Heart right ventricle (tissue), 16 donors: ENCODE results near the gene OXGR1. TPM values are rescaled to one million over a fixed set of nuclear protein-coding genes. Genes with fewer than 3 reads are reported as not detected.
A peak's percentile ranks its signal among the peaks of the same experiment; 100 is the strongest.

Source experiments
- ATAC-seq, 8 donors: fragments of 200-7000 bp; cut with Tn5 transposase; one replicate each; pipeline ENCODE4 v1.9.1; 2020; ENCODE audit warnings: mild to moderate bottlenecking in 8 of 8, moderate library complexity in 8 of 8, moderate number of reproducible peaks in 1 of 8
- DNase-seq, 2 donors: peaks; one replicate each; pipeline ENCODE4 v3.0.0-alpha.2; 2020
- H3K27ac ChIP-seq, 10 donors: fragments of 200-600 bp; sonication (generic) in 2 of 10; one replicate each; pipeline versions ENCODE4 v1.5.0 to v1.8.0; 2020 to 2022; ENCODE audit warnings: mild to moderate bottlenecking in 3 of 10
- H3K27me3 ChIP-seq, 7 donors: fragments of 200-600 bp; one replicate each; pipeline ENCODE4 v1.8.0; 2021 to 2022; ENCODE audit warnings: mild to moderate bottlenecking in 2 of 7
- H3K36me3 ChIP-seq, 9 donors: fragments of 200-600 bp; sonication (generic) in 1 of 9; one replicate each; pipeline versions ENCODE4 v1.5.0 to v1.8.0; 2020 to 2022; ENCODE audit warnings: mild to moderate bottlenecking in 2 of 9
- H3K4me1 ChIP-seq, 9 donors: fragments of 200-600 bp; sonication (generic) in 1 of 9; one replicate each; pipeline versions ENCODE4 v1.5.0 to v1.8.0; 2020 to 2022; ENCODE audit warnings: mild to moderate bottlenecking in 4 of 9
- H3K4me3 ChIP-seq, 10 donors: fragments of 200-600 bp; sonication (generic) in 2 of 10; one replicate each; pipeline versions ENCODE4 v1.5.0 to v1.8.0; 2020 to 2022; ENCODE audit warnings: mild to moderate bottlenecking in 7 of 10, moderate library complexity in 2 of 10
- H3K9me3 ChIP-seq, 11 donors: fragments of 200-600 bp in 10 of 11; sonication (generic) in 2 of 11; one replicate each; pipeline versions ENCODE4 v1.5.0 to v1.8.0; 2013 to 2022; ENCODE audit warnings: mild to moderate bottlenecking in 2 of 11, control low read depth in 1 of 11, moderate library complexity in 1 of 11
- CTCF ChIP-seq, 9 donors: fragments of 200-600 bp; sonication (generic) in 2 of 9; IDR thresholded peaks; one replicate each; pipeline versions ENCODE4 v1.5.0 to v1.8.0; 2021 to 2022; ENCODE audit warnings: antibody characterized with exemption in 9 of 9, mild to moderate bottlenecking in 5 of 9, moderate library complexity in 1 of 9
- WGBS, 2 donors: extraction: QIAGEN DNeasy Blood & Tissue Kit; methylation state at CpG; one replicate each; pipeline ENCODE4 v1.1.7; 2013; ENCODE audit warnings: inconsistent platforms in 1 of 2; 5-methylcytosine and 5-hydroxymethylcytosine counted together
- intact Hi-C, 10 donors: fragments of 100-400 bp; cut with DNase I; formaldehyde crosslinking; loops; one replicate each; pipeline versions ENCODE4 v1.11.1 to v1.14.2; 2022
- polyA plus RNA-seq, 2 donors: library from polyadenylated mRNA; stranded (reverse); fragments of 200-250 nt; gene quantifications; one replicate each; pipeline ENCODE4 v1.2.3, GENCODE V29; 2013
- total RNA-seq, 10 donors: library from RNA; stranded (reverse); fragmentation: NEBNext Ultra II Directional in 3 of 10; extraction: Animal tissue kit (Norgen Biotek cat#: 25700) in 3 of 10; gene quantifications; one replicate each; pipeline versions ENCODE4 v1.2.1 to v1.2.4, GENCODE V29; 2021 to 2023
- donor health status: Arrhythmogenic right ventricular cardiomyopathy.
- donor health status: ischemic (EF 13 %, LVEDD 7.1; RV severe dilation, severe dysfunction).
- donor health status: healthy with polysubstance abuse.
- donor health status: DM: no; HTN: yes; CAD: no.
- donor health status: DM: no; HTN: no; CAD: no.
- donor health status: ischemic (EF 25% LVEDD 6.9; RV normal size, moderate dysfunction).
- donor health status: ischemic (EF 25% LVEDD 5.7; RV mildly dilated, moderate dysfunction).
- donor health status: healthy.
- donor health status: DM: yes; HTN: yes; CAD: no.
- donor health status: Ischemic cardiomyopathy.
- donor health status: ischemic (EF 35%, LVEDD 5.7; RV mildly dilated, moderate dysfunction).
- donor health status: nonischemic (EF 11% LVEDD 7.7; RV severe dilation, severe dysfunction).
- donor health status: DM: yes; HTN: yes; CAD: no.
- donor health status: PGD.
- donor health status: ischemic (EF 29% LVEDD 5.4; RV normal size, mild dysfunction).
- donor health status: nonischemic (EF 23%, LVEDD 6.1; RV moderate dilation, normal function).

Gene OXGR1
- total and polyA plus RNA-seq, 12 donors = 0.06 to 0.28 (median 0.21) TPM; not detected in 7

- Histone ChIP-seq H3K36me3 (no peaks in the 10 kb centered on the region), H3K27ac (no peak overlapping the region), H3K4me1 (peaks cover 0 to 6% (median 0%) of the 10 kb centered on the region in 9 donors), H3K9me3 (no peaks in the 10 kb centered on the region), H3K27me3 (peaks cover 0 to 46% (median 0%) of the 10 kb centered on the region in 7 donors), H3K4me3 (no peak overlapping the region)
- intact Hi-C loops = loop anchor here in 8 of 10 donors (5.0 to 10.0 kb wide), 6 partner anchors 338 to 796 kb away; no protein-coding TSS in a partner anchor
- WGBS, 2 donors = 70 to 84% methylated on average over 1 of the region's 1 CpG
- no peak for DNase-seq
- ATAC-seq = no peak
- no peak for TF ChIP-seq CTCF (IDR thresholded peaks at IDR 0.05)
Measured at GRCh38 chr13:97019236-97019635, 25.0 kb upstream of the OXGR1 start.

- Histone ChIP-seq H3K4me1 (peaks cover 0 to 6% (median 0%) of the 10 kb centered on the region in 9 donors), H3K4me3 (no peak overlapping the region), H3K27ac (no peak overlapping the region), H3K9me3 (no peaks in the 10 kb centered on the region), H3K36me3 (no peaks in the 10 kb centered on the region), H3K27me3 (peaks cover 0 to 46% (median 0%) of the 10 kb centered on the region in 7 donors)
- peak; percentile 82 to 94 (median 89) for TF ChIP-seq CTCF (IDR thresholded peaks at IDR 0.05)
- intact Hi-C loops = loop anchor here in 8 of 10 donors (5.0 to 10.0 kb wide), 6 partner anchors 339 to 797 kb away; no protein-coding TSS in a partner anchor
- DNase-seq (peak in 1 of 2 donors; percentile 37), ATAC-seq (peak in 7 of 8 donors; percentile 47 to 70 (median 61))
- WGBS, 2 donors = 16 to 18% methylated on average over 13 of the region's 13 CpGs
Measured at GRCh38 chr13:97018029-97018819, 23.9 kb upstream of the OXGR1 start.

GRCh38 chr13:97017322-97017721 lies 23.0 kb upstream of the OXGR1 start:
- Histone ChIP-seq H3K27me3 (peaks cover 0 to 40% (median 0%) of the 10 kb centered on the region in 7 donors), H3K27ac (no peak overlapping the region), H3K4me3 (no peak overlapping the region), H3K9me3 (no peaks in the 10 kb centered on the region), H3K36me3 (no peaks in the 10 kb centered on the region), H3K4me1 (peaks cover 0 to 6% (median 0%) of the 10 kb centered on the region in 9 donors)
- ATAC-seq (no peak), DNase-seq (no peak)
- intact Hi-C loops = loop anchor here in 8 of 10 donors (5.0 to 10.0 kb wide), 6 partner anchors 340 to 797 kb away; no protein-coding TSS in a partner anchor
- no peak for TF ChIP-seq CTCF (IDR thresholded peaks at IDR 0.05)

GRCh38 chr13:97015661-97016350 lies 21.5 kb upstream of the OXGR1 start:
- intact Hi-C loops = loop anchor here in 8 of 10 donors (5.0 to 10.0 kb wide), 6 partner anchors 341 to 799 kb away; no protein-coding TSS in a partner anchor
- no peak for TF ChIP-seq CTCF (IDR thresholded peaks at IDR 0.05)
- no peaks in the 10 kb centered on the region for H3K36me3 ChIP-seq
- H3K4me1 ChIP-seq = peaks cover 0 to 6% (median 0%) of the 10 kb centered on the region in 9 donors
- no peak overlapping the region for H3K4me3 ChIP-seq
- no peak for DNase-seq
- 74 to 89% methylated on average over 5 of the region's 5 CpGs for WGBS, 2 donors
- peaks cover 0 to 33% (median 0%) of the 10 kb centered on the region in 7 donors for H3K27me3 ChIP-seq
- no peak overlapping the region for H3K27ac ChIP-seq
- no peak for ATAC-seq
- H3K9me3 ChIP-seq = no peaks in the 10 kb centered on the region
